K562 (cell line): ENCODE measurements around the gene TFB2M. TPM values are rescaled to one million over a fixed set of nuclear protein-coding genes. Genes with fewer than 3 reads are reported as not detected.

ENCODE experiments used
- ATAC-seq: fragments of 200-7000 bp; cut with Tn5 transposase; 3 replicates; pipeline ENCODE4 v1.9.1; 2020; ENCODE audit warnings: moderate library complexity
- BruUV-seq: library from RNA; stranded (reverse); fragments of 400-500 nt; replicated peaks from 2 replicates; lab custom pipeline; 2021; lab: Mats Ljungman, UMichigan
- CTCF ChIA-PET: fragments of 300-600 bp; formaldehyde crosslinking; extraction: SDS; loops from one replicate; lab custom pipeline; 2021; ENCODE audit warnings: low intra/inter-chr PET ratio; lab: Yijun Ruan, JAX
- POLR2A ChIA-PET: fragments of 300-600, 350-650 bp; sonication (Branson Sonifier 250); formaldehyde crosslinking; extraction: SDS; loops from one replicate; lab custom pipeline; 2021; ENCODE audit warnings: antibody characterized with exemption, inconsistent platforms; lab: Yijun Ruan, JAX
- DNase-seq, 4 experiments: peaks; one replicate each; pipeline versions ENCODE4 v3.0.0 to v3.0.0-alpha.2; 2011 to 2018; ENCODE audit warnings: low spot score in 3 of 4, mixed read lengths in 3 of 4; ENCODE audit errors: extremely low read depth in 1 of 4
- FAIRE-seq: peaks from 2 replicates; lab custom pipeline; 2011; peaks lifted over from hg19 to GRCh38; lab: Jason Lieb, UNC
- H2AFZ ChIP-seq: 2 replicates; pipeline ENCODE4 v1.6.0; 2011; ENCODE audit warnings: low read depth, low read length, control low read depth, inconsistent platforms
- H3K27ac ChIP-seq: fragments of 200-600 bp; 3 replicates; pipeline ENCODE4 v1.8.0; 2011; ENCODE audit warnings: low read depth, mild to moderate bottlenecking, control low read depth, inconsistent platforms, low read length, moderate library complexity, mixed read lengths; ENCODE audit errors: extremely low read depth
- H3K27me3 ChIP-seq, 2 experiments: fragments of 300-600 bp in 1 of 2; 2 replicates in 1 of 2; 3 replicates in 1 of 2; pipeline versions ENCODE4 v1.6.0 to v1.8.0; 2011; ENCODE audit warnings: inconsistent platforms in 2 of 2, low read length in 2 of 2, mild to moderate bottlenecking in 1 of 2, mixed read lengths in 1 of 2, moderate library complexity in 1 of 2; ENCODE audit not compliant: control insufficient read depth in 2 of 2, insufficient read depth in 2 of 2
- H3K36me3 ChIP-seq: fragments of 300-600 bp; 3 replicates; pipeline ENCODE4 v1.8.0; 2011; ENCODE audit warnings: mild to moderate bottlenecking, low read length, inconsistent platforms; ENCODE audit not compliant: control insufficient read depth, insufficient read depth
- H3K4me1 ChIP-seq, 2 experiments: fragments of 200-600 bp in 1 of 2; replicated peaks in 1 of 2; 2 replicates in 1 of 2; 3 replicates in 1 of 2; pipeline versions ENCODE4 v1.5.1 to v1.8.0; 2011; ENCODE audit warnings: inconsistent platforms in 2 of 2, low read length in 2 of 2, mild to moderate bottlenecking in 1 of 2, mixed read lengths in 1 of 2, moderate library complexity in 1 of 2; ENCODE audit not compliant: control insufficient read depth in 2 of 2, insufficient read depth in 2 of 2
- H3K4me2 ChIP-seq: 2 replicates; pipeline ENCODE4 v1.6.1; 2011; ENCODE audit warnings: low read length, control low read depth, inconsistent platforms, mixed read lengths; ENCODE audit not compliant: insufficient read depth
- H3K4me3 ChIP-seq: fragments of 200-600 bp; sonication (generic), shearing (Covaris generic); 2 replicates; pipeline ENCODE4 v1.5.1; 2016; ENCODE audit warnings: control low read depth, inconsistent platforms
- H3K79me2 ChIP-seq: fragments of 200-600 bp; 3 replicates; pipeline ENCODE4 v1.8.0; 2011; ENCODE audit warnings: low read length, inconsistent platforms; ENCODE audit not compliant: control insufficient read depth, insufficient read depth
- H3K9ac ChIP-seq, 2 experiments: 2 replicates each; pipeline versions ENCODE4 v1.6.0 to v1.6.1; 2011; ENCODE audit warnings: low read depth in 2 of 2, low read length in 2 of 2, control low read depth in 1 of 2, inconsistent platforms in 1 of 2, mild to moderate bottlenecking in 1 of 2, mixed read lengths in 1 of 2; ENCODE audit not compliant: insufficient read depth in 1 of 2
- H3K9me1 ChIP-seq: one replicate; pipeline ENCODE4 v1.6.0; 2011; ENCODE audit warnings: inconsistent platforms, mild to moderate bottlenecking, low read length, moderate library complexity; ENCODE audit not compliant: control insufficient read depth, insufficient read depth
- H3K9me3 ChIP-seq: replicated peaks from 2 replicates; pipeline ENCODE4 v1.5.1; 2011; ENCODE audit warnings: low read depth, low read length, inconsistent platforms; ENCODE audit not compliant: control insufficient read depth, insufficient read depth
- H4K20me1 ChIP-seq: replicated peaks from 2 replicates; pipeline ENCODE4 v1.6.1; 2011; ENCODE audit warnings: low read length, inconsistent platforms, mixed read lengths; ENCODE audit not compliant: control insufficient read depth, insufficient read depth
- GABPA ChIP-seq: fragments of 200-800 bp; sonication (Bioruptor generic); conservative IDR thresholded peaks from 2 replicates; pipeline ENCODE4 v1.6.1; 2016; ENCODE audit warnings: low read depth, missing genetic modification characterization, missing compliant biosample characterization
- HNRNPH1 ChIP-seq: fragments of 200-400 bp; formaldehyde crosslinking; optimal IDR thresholded peaks from 2 replicates; pipeline ENCODE3; 2017; ENCODE audit warnings: low read depth, mild to moderate bottlenecking, low read length, moderate library complexity
- KLF16 ChIP-seq: IDR thresholded peaks from 2 replicates; pipeline ENCODE4 v1.6.1; 2016; ENCODE audit warnings: antibody characterized with exemption
- KLF6 ChIP-seq: fragments of 250-450 bp; sonication (Bioruptor Pico); IDR thresholded peaks from 2 replicates; pipeline ENCODE4 v1.4.0; 2020; ENCODE audit warnings: mild to moderate bottlenecking, moderate library complexity, borderline replicate concordance
- LEF1 ChIP-seq: fragments of 450-650 bp; IDR thresholded peaks from 2 replicates; pipeline ENCODE4 v1.6.1; 2016; ENCODE audit warnings: mild to moderate bottlenecking
- NCOR1 ChIP-seq: fragments of 450-650 bp; IDR thresholded peaks from 2 replicates; pipeline ENCODE4 v1.6.1; 2016; ENCODE audit warnings: mild to moderate bottlenecking, moderate library complexity
- NFE2 ChIP-seq: IDR thresholded peaks from 2 replicates; pipeline ENCODE4 v1.6.1; 2014; ENCODE audit warnings: antibody characterized with exemption, low read depth
- NFIC ChIP-seq: fragments of 450-650 bp; IDR thresholded peaks from 2 replicates; pipeline ENCODE4 v1.6.1; 2017; ENCODE audit warnings: mild to moderate bottlenecking, inconsistent platforms
- PTBP1 ChIP-seq: fragments of 200-400 bp; formaldehyde crosslinking; IDR thresholded peaks from 2 replicates; pipeline ENCODE4 v1.6.1; 2017; ENCODE audit warnings: low read depth, low read length
- RNF219 ChIP-seq: fragments of 250-450 bp; sonication (Bioruptor Pico); IDR thresholded peaks from 2 replicates; pipeline ENCODE4 v1.5.0; 2022; ENCODE audit warnings: mild to moderate bottlenecking
- XRCC3 ChIP-seq: fragments of 450-650 bp; IDR thresholded peaks from 2 replicates; pipeline ENCODE4 v1.6.1; 2017; ENCODE audit warnings: mild to moderate bottlenecking, moderate library complexity
- ZNF224 ChIP-seq: sonication (generic); formaldehyde crosslinking; IDR thresholded peaks from 2 replicates; pipeline ENCODE4 v1.8.0; 2022; ENCODE audit warnings: mild to moderate bottlenecking, missing genetic modification reagents
- ZNF507 ChIP-seq: conservative IDR thresholded peaks from 2 replicates; pipeline ENCODE4 v1.6.1; 2017; ENCODE audit warnings: missing genetic modification characterization, missing compliant biosample characterization
- ZNF583 ChIP-seq: fragments of 250-450 bp; sonication (Bioruptor Pico); IDR thresholded peaks from 2 replicates; pipeline ENCODE4 v1.4.0; 2020
- ZNF592 ChIP-seq: fragments of 450-650 bp; IDR thresholded peaks from 2 replicates; pipeline ENCODE4 v1.6.1; 2017; ENCODE audit warnings: antibody characterized with exemption, mild to moderate bottlenecking
- ZNF785 ChIP-seq: fragments of 250-450 bp; sonication (Bioruptor Pico); IDR thresholded peaks from 2 replicates; pipeline ENCODE4 v1.4.0; 2020; ENCODE audit warnings: mild to moderate bottlenecking
- WGBS: fragments of 100-300 bp; shearing (Covaris generic); methylation state at CpG from one replicate; pipeline ENCODE4 v1.1.6; 2016; ENCODE audit warnings: low coverage, mixed read lengths; ENCODE audit not compliant: insufficient coverage; ENCODE audit errors: missing lambda C conversion rate; 5-methylcytosine and 5-hydroxymethylcytosine counted together
- in situ Hi-C: fragments of 300-500 bp; cut with MboI; formaldehyde crosslinking; loops from 4 replicates; pipeline ENCODE4 v1.15.0; 2018; ENCODE audit warnings: inconsistent platforms, mixed read lengths
- intact Hi-C: fragments of 100-400 bp; cut with micrococcal nuclease; formaldehyde crosslinking; loops from 2 replicates; pipeline ENCODE4 v1.14.2; 2022
- polyA plus RNA-seq, 8 experiments: library from polyadenylated mRNA; depleted of rRNA in 4 of 8; stranded (reverse) in 5 of 8; unstranded in 3 of 8; fragments of >200 nt; fragmentation: Nextera tagmentation in 2 of 8; fragmentation: Illumina TruSeq in 1 of 8; extraction: Ambion mirVana in 2 of 8; extraction: Trizol in 1 of 8; gene quantifications; 2 replicates each; pipeline versions ENCODE4 v1.2.1 to v1.2.3, GENCODE V29; 2011 to 2014; ENCODE audit warnings: inconsistent platforms in 1 of 8, missing spikeins in 1 of 8
- total RNA-seq, 7 experiments: library from RNA; depleted of rRNA in 6 of 7; stranded (reverse); fragments of >200 nt in 6 of 7; fragmentation: Illumina TruSeq in 2 of 7; extraction: Trizol in 2 of 7; gene quantifications; 2 replicates each; pipeline versions ENCODE4 v1.2.1 to v1.2.3, GENCODE V29; 2011 to 2021; ENCODE audit warnings: low replicate concordance in 1 of 7
- TF ChIP-seq, protein P1 (sequence below): conservative IDR thresholded peaks from 2 replicates; pipeline ENCODE4 v1.6.1; 2011; ENCODE audit warnings: low read depth, mild to moderate bottlenecking, low read length; ENCODE audit not compliant: control insufficient read depth

TFB2M gene
- total and polyA plus RNA-seq, 9 of the 15 experiments (the other 6 are each of a cell fraction or from before 2014, with no cell fraction given), result 55.1 to 162 (median 70.6) TPM

GRCh38 chr1:246558041-246558440, 8.0 kb downstream of the TFB2M start (continued):
- TF ChIP-seq NFE2, result no peak
- no peak for TF ChIP-seq KLF16
- TF ChIP-seq, protein P1, sequence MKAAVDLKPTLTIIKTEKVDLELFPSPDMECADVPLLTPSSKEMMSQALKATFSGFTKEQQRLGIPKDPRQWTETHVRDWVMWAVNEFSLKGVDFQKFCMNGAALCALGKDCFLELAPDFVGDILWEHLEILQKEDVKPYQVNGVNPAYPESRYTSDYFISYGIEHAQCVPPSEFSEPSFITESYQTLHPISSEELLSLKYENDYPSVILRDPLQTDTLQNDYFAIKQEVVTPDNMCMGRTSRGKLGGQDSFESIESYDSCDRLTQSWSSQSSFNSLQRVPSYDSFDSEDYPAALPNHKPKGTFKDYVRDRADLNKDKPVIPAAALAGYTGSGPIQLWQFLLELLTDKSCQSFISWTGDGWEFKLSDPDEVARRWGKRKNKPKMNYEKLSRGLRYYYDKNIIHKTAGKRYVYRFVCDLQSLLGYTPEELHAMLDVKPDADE, result no peak
- no peak for TF ChIP-seq RNF219 (CRISPR knock-in tag)
- no peak for TF ChIP-seq ZNF224 (CRISPR knock-in tag)
- TF ChIP-seq ZNF785 (CRISPR knock-in tag), result no peak

GRCh38 chr1:246554201-246554600, 11.9 kb downstream of the TFB2M start:
- Histone ChIP-seq H3K9me1 (no peaks in the 10 kb centered on the region), H2AFZ (no peak overlapping the region), H3K36me3 (peaks cover 92% of the 10 kb centered on the region), H3K4me2 (no peak overlapping the region), H3K4me1 (no peaks in the 10 kb centered on the region), H3K9ac (no peak overlapping the region), H3K9me3 (no peaks in the 10 kb centered on the region), H3K79me2 (peaks cover 30% of the 10 kb centered on the region; the same call in 2 of the 3 replicates), H3K4me3 (no peak overlapping the region), H3K27ac (no peak overlapping the region), H3K27me3 (no peaks in the 10 kb centered on the region), H4K20me1 (no peaks in the 10 kb centered on the region)
- FAIRE-seq (no peak), DNase-seq (no peak), ATAC-seq (no peak)
- ChIA-PET POLR2A (interaction anchor here (0.5 to 2.0 kb wide), 5 partner anchors 9 to 513 kb away, joined by 3 to 12 read pairs (median 4); partner anchors contain the start of gene TFB2M), CTCF (no interaction called here)
- intact Hi-C loops, result no loop called here
- BruUV-seq, result no TSS peak
- in situ Hi-C loops, result no loop called here
- WGBS, result 91% methylated on average over 16 of the region's 16 CpGs
- no peak for TF ChIP-seq LEF1
- TF ChIP-seq HNRNPH1, result no peak
- no peak for TF ChIP-seq GABPA (tag)
- TF ChIP-seq ZNF507 (tag), result no peak
- TF ChIP-seq ZNF592, result no peak
- TF ChIP-seq ZNF583 (CRISPR knock-in tag), result no peak
- TF ChIP-seq PTBP1, result no peak
- no peak for TF ChIP-seq NFIC
- no peak for TF ChIP-seq XRCC3
- no peak for TF ChIP-seq NCOR1
- TF ChIP-seq KLF6, result no peak
